NCI-H510A treated with DMSO at 0.1 percent for 48 hours (cell line): ENCODE results near the gene CTCFL.
"Not testable (repeated sequence)": the region's sequence is repeated elsewhere in the genome, so short reads cannot be mapped to it uniquely, and the experiment has no call there.

Experiments
- DNase-seq: peaks from one replicate; lab custom pipeline; 2025; lab: John Stamatoyannopoulos, UW

Gene CTCFL

DNA sequence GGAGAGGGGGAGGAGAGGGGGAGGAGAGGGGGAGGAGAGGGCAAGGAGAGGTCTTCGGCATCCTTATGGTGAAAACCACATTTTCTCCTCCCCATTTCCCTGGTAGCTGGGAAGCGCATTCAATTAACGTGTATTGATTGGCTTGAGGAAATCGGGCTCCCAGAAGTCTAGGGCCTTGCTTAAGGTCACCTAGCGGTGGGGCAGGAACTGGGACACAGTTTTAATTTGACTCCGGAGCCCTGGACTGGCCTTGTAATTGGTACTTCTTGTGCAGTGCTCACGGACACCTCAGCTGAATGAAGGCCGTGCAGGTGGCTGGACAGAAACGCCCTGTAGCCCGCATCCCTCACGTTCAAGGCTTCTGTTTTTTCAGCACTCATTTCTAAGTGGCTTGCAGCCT lies 42.8 kb downstream of the CTCFL start:
- DNase-seq: no peak

DNA sequence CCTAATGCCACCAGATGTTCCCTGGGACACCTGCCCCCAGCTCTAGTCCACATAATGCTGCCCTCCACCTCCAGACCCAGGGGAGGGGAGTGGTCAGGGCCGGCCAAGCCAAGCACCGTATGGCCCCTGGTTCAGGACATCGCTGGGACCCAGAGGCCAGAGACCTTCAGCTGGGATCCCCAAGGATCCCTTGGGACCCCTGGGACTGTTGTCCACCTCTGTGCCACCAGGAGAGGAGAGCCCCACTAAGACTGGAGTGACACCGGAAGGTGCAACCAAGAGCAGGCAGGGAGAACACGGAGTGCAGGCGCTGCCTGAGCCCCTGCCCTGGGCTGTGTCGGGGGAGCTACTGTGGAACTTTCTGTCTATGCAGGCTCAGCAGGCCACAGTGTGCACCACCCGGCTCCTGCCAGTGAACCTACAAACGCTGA lies 43.6 kb downstream of the CTCFL start:
- no peak for DNase-seq

DNA sequence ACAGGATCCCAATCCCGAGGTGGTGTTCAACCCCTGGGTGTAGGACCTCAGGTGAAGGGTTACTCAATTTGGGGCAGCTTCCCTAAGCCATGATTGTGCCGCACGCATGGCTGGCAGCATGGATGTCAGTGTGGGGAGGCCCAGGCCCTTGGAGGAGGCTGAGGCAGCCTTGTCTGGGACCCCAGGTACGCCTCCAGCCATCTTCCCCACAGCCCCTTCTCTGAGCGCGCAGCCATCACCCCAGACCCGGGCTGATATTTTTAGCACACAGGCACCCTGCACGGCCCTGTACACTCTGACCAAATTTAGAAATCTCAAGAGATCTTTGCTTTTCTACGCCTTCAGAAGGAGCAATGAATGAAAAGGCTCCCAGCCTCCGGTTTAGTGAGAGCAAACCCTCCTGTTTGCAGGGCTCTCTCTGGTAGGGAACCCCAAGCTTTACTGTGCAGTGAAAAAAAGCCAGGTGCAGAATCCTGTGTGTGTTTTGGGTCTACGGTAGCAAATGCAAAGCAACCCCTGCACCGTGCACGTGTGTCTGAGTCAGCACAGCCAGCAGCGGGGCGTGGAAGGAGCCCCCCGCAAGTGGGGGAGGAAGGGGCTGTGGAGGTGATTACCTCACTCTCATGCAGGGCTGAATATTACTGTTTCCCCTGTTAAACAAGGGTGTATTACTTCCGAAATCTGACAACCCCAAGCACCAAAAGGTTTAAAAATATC lies 44.3 kb downstream of the CTCFL start:
- no peak for DNase-seq

DNA sequence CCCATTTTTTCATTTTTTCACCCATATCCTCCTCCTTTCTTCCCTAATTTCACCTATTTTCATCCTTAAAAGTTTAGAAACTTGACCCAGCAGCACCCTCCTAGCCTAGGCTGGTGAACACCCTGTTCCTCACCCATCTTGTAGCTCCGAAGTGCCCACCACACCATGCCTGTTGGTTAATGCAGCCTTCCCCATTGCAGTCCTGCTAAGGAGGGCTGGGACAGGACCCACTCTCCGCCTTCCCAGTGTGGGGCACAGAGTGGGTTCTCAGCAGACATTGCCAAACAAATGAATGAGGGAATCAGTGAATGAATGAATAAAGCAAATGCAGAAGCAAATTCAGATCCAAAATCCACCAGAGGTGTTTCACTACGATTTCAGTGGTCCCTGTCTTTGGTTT lies 45.7 kb downstream of the CTCFL start:
- no peak for DNase-seq

DNA sequence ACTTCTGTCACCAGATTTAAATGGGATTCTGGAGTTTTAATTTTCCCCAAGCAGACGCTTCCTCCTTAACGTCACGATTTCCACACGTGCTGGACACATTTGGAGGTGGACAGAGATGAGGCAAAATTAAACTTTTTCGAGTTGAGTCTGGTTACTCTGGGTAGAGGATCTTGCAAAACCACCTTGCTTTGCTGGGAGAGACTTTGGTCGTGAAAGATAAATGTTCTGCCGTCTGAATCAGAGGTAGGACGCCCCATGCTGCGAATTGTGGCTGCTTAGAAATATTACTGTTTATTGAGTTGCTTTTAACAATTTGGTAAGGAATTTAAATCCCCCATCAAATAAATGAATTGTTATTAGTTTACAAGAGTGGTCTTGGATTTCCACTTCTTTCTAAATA lies 46.8 kb downstream of the CTCFL start:
- no peak for DNase-seq

GRCh38 chr20:57476641-57477461 lies 48.1 kb downstream of the CTCFL start:
- no peak for DNase-seq

GRCh38 chr20:57476084-57476526 lies 48.8 kb downstream of the CTCFL start:
- no peak for DNase-seq

GRCh38 chr20:57475388-57476083 lies 49.4 kb downstream of the CTCFL start:
- no peak for DNase-seq

GRCh38 chr20:57474816-57475215 lies 50.1 kb downstream of the CTCFL start:
- no peak for DNase-seq

DNA sequence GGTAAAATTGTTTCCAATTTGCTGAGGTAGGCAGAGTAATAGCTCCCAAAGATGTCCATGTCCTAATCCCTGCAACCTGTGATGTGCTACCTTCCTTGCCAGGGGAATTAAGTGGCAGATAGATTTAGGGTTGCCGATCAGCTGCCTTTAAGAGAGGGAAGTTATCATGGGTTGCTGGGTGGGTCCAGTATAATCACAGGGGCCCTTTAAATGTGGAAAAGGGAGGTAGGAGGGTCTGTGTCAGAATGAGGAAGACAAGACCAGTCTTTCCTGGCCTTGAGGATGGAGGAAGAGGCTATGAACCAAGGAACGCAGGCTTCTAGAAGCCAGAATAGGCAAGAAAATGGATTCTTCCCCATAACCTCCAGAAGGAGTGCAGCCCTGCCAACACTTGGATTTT lies 50.7 kb downstream of the CTCFL start:
- DNase-seq: no peak

GRCh38 chr20:57473246-57474048 lies 51.5 kb downstream of the CTCFL start:
- DNase-seq: peak; percentile 45

DNA sequence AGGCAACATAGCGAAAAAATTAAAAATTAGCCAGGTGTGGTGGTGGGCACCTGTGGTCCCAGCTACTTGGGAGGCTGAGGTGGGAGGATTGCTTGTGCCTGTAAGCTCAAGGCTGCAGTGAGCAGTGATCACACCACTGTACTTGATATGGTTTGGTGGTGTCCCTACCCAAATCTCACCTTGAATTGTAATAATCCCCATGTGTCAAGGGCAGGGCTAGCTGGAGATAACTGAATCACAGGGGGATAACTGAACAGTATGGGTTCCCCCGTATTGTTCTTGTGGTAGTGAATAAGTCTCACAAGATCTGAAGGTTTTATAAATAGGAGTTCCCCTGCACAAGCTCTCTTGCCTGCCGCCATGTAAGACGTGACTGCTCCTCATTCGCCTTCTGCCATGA lies 52.5 kb downstream of the CTCFL start:
- not testable (repeated sequence) for DNase-seq

GRCh38 chr20:57471496-57472372 lies 53.2 kb downstream of the CTCFL start:
- peak; percentile 30 for DNase-seq

GRCh38 chr20:57470666-57471495 lies 54.1 kb downstream of the CTCFL start:
- no peak for DNase-seq

DNA sequence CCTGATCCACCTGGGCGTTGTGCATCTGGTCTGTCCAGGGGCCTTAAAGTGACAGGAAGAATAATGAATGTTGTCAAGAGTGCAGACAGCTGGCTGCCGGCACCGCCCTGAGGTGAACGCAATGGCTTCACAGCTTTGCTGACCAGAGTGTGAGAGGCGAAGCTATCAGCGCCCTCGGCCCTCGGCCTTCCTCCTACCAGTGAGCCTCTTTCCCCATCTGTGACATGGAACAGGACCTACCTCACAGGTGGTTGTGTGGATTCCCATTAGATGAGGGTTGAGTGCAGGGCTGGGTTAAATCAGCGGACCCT lies 54.8 kb downstream of the CTCFL start:
- peak; percentile 69 for DNase-seq

DNA sequence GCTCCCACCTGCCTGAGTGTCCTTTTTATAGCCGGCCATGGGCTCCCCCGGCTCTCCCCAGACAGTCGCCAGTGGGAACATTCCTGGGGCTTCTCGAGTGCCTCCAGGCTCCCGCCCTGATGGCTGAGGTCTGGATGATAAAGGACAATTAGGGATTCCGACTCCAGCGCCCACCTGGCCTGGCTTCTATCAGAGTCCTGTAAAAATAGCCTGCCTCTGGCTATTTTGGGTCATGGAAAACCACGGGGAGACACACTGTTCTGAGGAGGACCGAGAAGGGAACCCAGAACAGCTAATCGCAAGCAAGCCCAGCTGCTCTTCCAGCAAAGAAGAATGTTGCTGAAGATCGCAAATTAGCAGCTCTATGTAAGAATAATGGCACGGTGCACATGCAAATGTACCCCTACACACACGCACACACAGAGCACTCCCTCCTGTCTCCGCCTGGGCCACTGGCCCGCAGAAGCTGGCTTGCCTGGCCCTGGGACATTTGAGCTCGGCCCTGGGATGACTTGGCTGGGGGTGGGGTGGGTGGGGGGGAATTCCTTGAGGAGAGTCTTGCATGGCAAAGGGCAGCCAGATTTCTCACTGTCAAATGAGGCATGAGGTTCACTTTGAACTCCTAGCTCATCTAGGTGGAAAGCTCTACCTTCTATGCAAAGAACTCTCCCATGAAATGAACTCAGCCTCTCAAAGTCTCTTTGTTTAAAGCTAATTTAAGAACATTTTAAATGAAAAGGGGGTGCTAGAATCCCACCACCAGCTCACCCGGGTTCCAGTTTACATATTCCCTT lies 55.3 kb downstream of the CTCFL start:
- DNase-seq: no peak

GRCh38 chr20:57468523-57469417 lies 56.2 kb downstream of the CTCFL start:
- DNase-seq: no peak

DNA sequence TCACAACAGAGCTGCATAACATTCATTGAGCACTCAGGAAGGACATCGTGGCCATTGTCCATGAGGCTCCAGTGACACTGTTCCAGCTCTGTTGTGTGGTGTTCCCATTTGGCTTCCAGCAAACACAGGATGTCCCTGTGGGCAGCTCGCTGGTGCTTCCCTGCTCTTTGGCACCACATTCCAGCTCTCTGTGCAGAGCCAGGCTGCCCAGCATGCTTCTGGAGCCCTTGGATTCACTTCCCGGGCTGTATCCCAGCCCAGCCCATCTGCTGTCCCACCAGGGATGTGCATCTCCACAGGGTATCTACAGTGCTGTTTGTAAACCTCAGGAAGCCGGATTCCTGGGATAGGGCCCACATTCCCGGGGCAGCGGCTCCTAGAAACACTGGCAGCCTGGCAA lies 57.2 kb downstream of the CTCFL start:
- DNase-seq: no peak
